GM12878 (cell line): ENCODE results near the gene ATP6V0A4. TPM values are rescaled to one million over a fixed set of nuclear protein-coding genes. Genes with fewer than 3 reads are reported as not detected.

ENCODE experiments used
- ATAC-seq: fragments of 200-7000 bp; cut with Tn5 transposase; 3 replicates; pipeline ENCODE4 v1.9.1; 2020; ENCODE audit warnings: mild to moderate bottlenecking, moderate library complexity
- BruUV-seq: library from RNA; stranded (reverse); fragments of 400-500 nt; replicated peaks from 2 replicates; lab custom pipeline; 2021; lab: Mats Ljungman, UMichigan
- CTCF ChIA-PET: fragments of 300-600 bp; sonication (Branson Sonifier 250); formaldehyde crosslinking; extraction: SDS; loops from one replicate; lab custom pipeline; 2021; ENCODE audit warnings: inconsistent platforms; lab: Yijun Ruan, JAX
- POLR2A ChIA-PET: fragments of 350-600 bp; formaldehyde crosslinking; extraction: SDS; loops from one replicate; lab custom pipeline; 2021; ENCODE audit warnings: inconsistent platforms; lab: Charles Lee
- RAD21 ChIA-PET: fragments of 300-600 bp; sonication (Branson Sonifier 250); formaldehyde crosslinking; loops from one replicate; lab custom pipeline; 2023; ENCODE audit warnings: antibody characterized with exemption; ENCODE audit not compliant: unreplicated experiment; lab: Charles Lee
- SMC1A ChIA-PET: fragments of 300-600 bp; sonication (Branson Sonifier 250); formaldehyde crosslinking; loops from one replicate; lab custom pipeline; 2023; ENCODE audit not compliant: unreplicated experiment, uncharacterized antibody; lab: Charles Lee
- DNase-seq: peaks from one replicate; pipeline ENCODE4 v3.0.0-alpha.2; 2011; ENCODE audit warnings: low read depth, low spot score
- FAIRE-seq: peaks from 3 replicates; lab custom pipeline; 2011; peaks lifted over from hg19 to GRCh38; lab: Jason Lieb, UNC
- H2AFZ ChIP-seq: 2 replicates; pipeline ENCODE4 v1.6.0; 2011; ENCODE audit warnings: low read depth, low read length, control low read depth; ENCODE audit not compliant: control insufficient read depth
- H3K27ac ChIP-seq: 2 replicates; pipeline ENCODE4 v1.5.1; 2011; ENCODE audit warnings: control low read depth; ENCODE audit not compliant: control insufficient read depth, insufficient read depth
- H3K27me3 ChIP-seq, 2 experiments: replicated peaks in 1 of 2; 2 replicates each; pipeline versions ENCODE4 v1.6.0 to v1.6.1; 2011; ENCODE audit warnings: low read length in 1 of 2; ENCODE audit not compliant: control insufficient read depth in 2 of 2, insufficient read depth in 2 of 2
- H3K36me3 ChIP-seq, 2 experiments: 2 replicates each; pipeline ENCODE4 v1.5.1; 2011; ENCODE audit warnings: low read length in 1 of 2; ENCODE audit not compliant: control insufficient read depth in 2 of 2, insufficient read depth in 2 of 2
- H3K4me1 ChIP-seq: 2 replicates; pipeline ENCODE4 v1.6.1; 2011; ENCODE audit warnings: mild to moderate bottlenecking, low read length, moderate library complexity, mixed read lengths; ENCODE audit not compliant: control insufficient read depth, insufficient read depth
- H3K4me2 ChIP-seq: 2 replicates; pipeline ENCODE4 v1.6.0; 2011; ENCODE audit warnings: control low read depth; ENCODE audit not compliant: control insufficient read depth, insufficient read depth
- H3K4me3 ChIP-seq: fragments of 200-600 bp; sonication (generic); 2 replicates; pipeline ENCODE4 v1.5.1; 2016
- H3K79me2 ChIP-seq: 2 replicates; pipeline ENCODE4 v1.6.0; 2011; ENCODE audit warnings: low read length; ENCODE audit not compliant: control insufficient read depth, insufficient read depth
- H3K9ac ChIP-seq: 2 replicates; pipeline ENCODE4 v1.8.0; 2011; ENCODE audit warnings: low read length, control low read depth, mixed read lengths; ENCODE audit not compliant: control insufficient read depth, insufficient read depth
- H3K9me3 ChIP-seq: replicated peaks from 3 replicates; pipeline ENCODE4 v1.5.1; 2011; ENCODE audit warnings: mild to moderate bottlenecking, low read length; ENCODE audit not compliant: control insufficient read depth, insufficient read depth
- H4K20me1 ChIP-seq: 2 replicates; pipeline ENCODE4 v1.6.0; 2011; ENCODE audit not compliant: control insufficient read depth, insufficient read depth
- BHLHE40 ChIP-seq, 2 experiments: fragments of 450-650 bp in 1 of 2; IDR thresholded peaks; 2 replicates each; pipeline ENCODE4 v1.6.1; 2011 to 2017; ENCODE audit warnings: low read depth in 2 of 2, borderline replicate concordance in 1 of 2, improper control_type of control experiment in 1 of 2, low read length in 1 of 2, mild to moderate bottlenecking in 1 of 2
- BMI1 ChIP-seq: fragments of 450-650 bp; IDR thresholded peaks from 2 replicates; pipeline ENCODE4 v1.6.1; 2016; ENCODE audit warnings: mild to moderate bottlenecking, moderate library complexity, borderline replicate concordance
- BRCA1 ChIP-seq: IDR thresholded peaks from 2 replicates; pipeline ENCODE4 v1.6.1; 2011; ENCODE audit warnings: low read depth, low read length, improper control_type of control experiment
- CHD2 ChIP-seq: IDR thresholded peaks from 2 replicates; pipeline ENCODE4 v1.6.1; 2011; ENCODE audit warnings: low read depth, low read length, improper control_type of control experiment, borderline replicate concordance
- CREB1 ChIP-seq: IDR thresholded peaks from 2 replicates; pipeline ENCODE4 v1.6.1; 2012; ENCODE audit warnings: low read depth, mild to moderate bottlenecking, inconsistent platforms
- DPF2 ChIP-seq: fragments of 450-650 bp; IDR thresholded peaks from 2 replicates; pipeline ENCODE4 v1.6.1; 2017; ENCODE audit warnings: mild to moderate bottlenecking
- E2F8 ChIP-seq: fragments of 450-650 bp; IDR thresholded peaks from 2 replicates; pipeline ENCODE4 v1.6.1; 2018; ENCODE audit warnings: mild to moderate bottlenecking, low read depth, moderate library complexity; ENCODE audit not compliant: partially characterized antibody
- GATAD2B ChIP-seq: fragments of 450-650 bp; conservative IDR thresholded peaks from 2 replicates; pipeline ENCODE4 v1.6.1; 2017; ENCODE audit warnings: low read depth, mild to moderate bottlenecking, moderate library complexity
- HCFC1 ChIP-seq: fragments of 150-350 bp; IDR thresholded peaks from 2 replicates; pipeline ENCODE4 v1.6.1; 2014; ENCODE audit warnings: low read length
- KLF5 ChIP-seq: fragments of 450-650 bp; IDR thresholded peaks from 2 replicates; pipeline ENCODE4 v1.6.1; 2014; ENCODE audit warnings: mild to moderate bottlenecking; ENCODE audit not compliant: partially characterized antibody
- NR2F1 ChIP-seq: fragments of 450-650 bp; conservative IDR thresholded peaks from 2 replicates; pipeline ENCODE4 v1.6.1; 2017; ENCODE audit warnings: mild to moderate bottlenecking
- POLR2AphosphoS5 ChIP-seq: IDR thresholded peaks from 2 replicates; pipeline ENCODE4 v1.6.1; 2011; ENCODE audit warnings: mild to moderate bottlenecking, low read length, inconsistent platforms
- RB1 ChIP-seq: fragments of 450-650 bp; formaldehyde crosslinking; IDR thresholded peaks from 2 replicates; pipeline ENCODE4 v1.6.1; 2017; ENCODE audit warnings: mild to moderate bottlenecking, borderline replicate concordance
- RCOR1 ChIP-seq: conservative IDR thresholded peaks from 2 replicates; pipeline ENCODE4 v1.6.1; 2012; ENCODE audit warnings: low read depth, low read length, improper control_type of control experiment
- RFX5 ChIP-seq: IDR thresholded peaks from 2 replicates; pipeline ENCODE4 v1.6.1; 2011; ENCODE audit warnings: low read depth, low read length, improper control_type of control experiment
- TCF12 ChIP-seq: IDR thresholded peaks from 2 replicates; pipeline ENCODE4 v1.6.1; 2011; ENCODE audit warnings: low read depth, mild to moderate bottlenecking, low read length
- ZNF207 ChIP-seq: fragments of 450-650 bp; IDR thresholded peaks from 2 replicates; pipeline ENCODE4 v1.6.1; 2014; ENCODE audit warnings: antibody characterized with exemption, mild to moderate bottlenecking, borderline replicate concordance
- WGBS: methylation state at CpG from one replicate; pipeline ENCODE4 v1.1.6; 2016; ENCODE audit warnings: low lambda C conversion rate; ENCODE audit not compliant: insufficient replicate concordance, insufficient coverage; ENCODE audit errors: missing lambda C conversion rate; 5-methylcytosine and 5-hydroxymethylcytosine counted together
- in situ Hi-C: fragments of 300-500 bp; cut with MboI; formaldehyde crosslinking; loops from 9 replicates; pipeline ENCODE4 v1.14.3; 2018; ENCODE audit warnings: mixed read lengths
- intact Hi-C: fragments of 100-400 bp; cut with micrococcal nuclease; formaldehyde crosslinking; loops from one replicate; pipeline ENCODE4 v1.14.2; 2022; ENCODE audit not compliant: unreplicated experiment
- polyA plus RNA-seq, 11 experiments: library from polyadenylated mRNA; depleted of rRNA in 4 of 11; unstranded in 6 of 11; stranded (reverse) in 5 of 11; fragments of >200 nt; fragmentation: Nextera tagmentation in 4 of 11; fragmentation: Illumina TruSeq in 1 of 11; extraction: Ambion mirVana in 4 of 11; extraction: Trizol in 1 of 11; gene quantifications; 1 replicate in 1 of 11; 2 replicates in 10 of 11; pipeline versions ENCODE4 v1.2.1 to v1.2.3, GENCODE V29; 2011 to 2016; ENCODE audit warnings: inconsistent platforms in 2 of 11, missing spikeins in 2 of 11, low read depth in 1 of 11
- total RNA-seq, 4 experiments: library from RNA; depleted of rRNA in 3 of 4; stranded (reverse); fragments of >200 nt in 3 of 4; fragmentation: Illumina TruSeq in 1 of 4; extraction: Trizol in 1 of 4; gene quantifications; 2 replicates each; pipeline versions ENCODE4 v1.2.1 to v1.2.3, GENCODE V29; 2013 to 2021

The ATP6V0A4 gene
- total and polyA plus RNA-seq, 10 of the 15 experiments (the other 5 are each of a cell fraction or from before 2014, with no cell fraction given) = not detected

GRCh38 chr7:138700857-138701536, 97.0 kb downstream of the ATP6V0A4 start, which contains the start of gene SVOPL:
Gene SVOPL, minus strand, starts transcription at chr7:138701362. Its CDS starts 22,317 bp downstream, at chr7:138679045.
- Histone ChIP-seq H3K27me3 (no peaks in the 10 kb centered on the region), H3K9me3 (no peaks in the 10 kb centered on the region), H3K4me2 (no peak within 1 kb of the TSS), H3K36me3 (no peaks in the 10 kb centered on the region), H3K79me2 (no peaks in the 10 kb centered on the region), H3K9ac (no peak within 1 kb of the TSS), H3K4me3 (no peak within 1 kb of the TSS), H2AFZ (no peak within 1 kb of the TSS), H3K27ac (no peak within 1 kb of the TSS), H4K20me1 (no peaks in the 10 kb centered on the region), H3K4me1 (no peaks in the 10 kb centered on the region)
- intact Hi-C loops = no loop called here
- FAIRE-seq (no peak), DNase-seq (no peak), ATAC-seq (no peak)
- WGBS = 15% methylated on average over 7 of the region's 7 CpGs
- ChIA-PET CTCF (interaction anchor here (0.6 kb wide), 1 partner anchor 243 kb away, joined by 4 read pairs; no protein-coding TSS in a partner anchor), RAD21 (no interaction called here), POLR2A (no interaction called here), SMC1A (interaction anchor here (1.3 kb wide), 1 partner anchor 15 kb away, joined by 4 read pairs; no protein-coding TSS in a partner anchor)
- TF ChIP-seq E2F8 (no peak), DPF2 (no peak), NR2F1 (no peak), RB1 (no peak), BMI1 (no peak), BHLHE40 (IDR thresholded peaks at IDR 0.05; ENCODE audit: borderline replicate concordance in 1 of 2, low read depth in 2 of 2, low read length in 1 of 2) (no peak), HCFC1 (no peak), ZNF207 (no peak), CREB1 (no peak), GATAD2B (no peak), BRCA1 (no peak), RFX5 (no peak), TCF12 (no peak), CHD2 (no peak), POLR2AphosphoS5 (no peak), RCOR1 (no peak), KLF5 (no peak)
- no TSS peak for BruUV-seq
- in situ Hi-C loops = no loop called here
